GM23248 (cell line): ENCODE results near the gene PDLIM7. TPM values are rescaled to one million over a fixed set of nuclear protein-coding genes. Genes with fewer than 3 reads are reported as not detected.
A peak's percentile ranks its signal among the peaks of the same experiment; 100 is the strongest.

Experiments
- DNase-seq: peaks from one replicate; pipeline ENCODE4 v3.0.0-alpha.2; 2015
- H2AFZ ChIP-seq: fragments of 200-600 bp; sonication (generic); 2 replicates; pipeline ENCODE4 v1.6.1; 2016; ENCODE audit warnings: antibody characterized with exemption
- H3F3A ChIP-seq: fragments of 200-600 bp; sonication (generic); 2 replicates; pipeline ENCODE4 v1.6.1; 2016; ENCODE audit warnings: mild to moderate bottlenecking, antibody characterized with exemption, mixed run types; ENCODE audit not compliant: insufficient read depth
- H3K27ac ChIP-seq: fragments of 200-600 bp; sonication (generic); 2 replicates; pipeline ENCODE4 v1.5.1; 2016; ENCODE audit warnings: mild to moderate bottlenecking
- H3K27me3 ChIP-seq: fragments of 200-600 bp; sonication (generic); replicated peaks from 2 replicates; pipeline ENCODE4 v1.6.1; 2016; ENCODE audit warnings: mild to moderate bottlenecking; ENCODE audit not compliant: insufficient read depth
- H3K36me3 ChIP-seq: fragments of 200-600 bp; sonication (generic); 2 replicates; pipeline ENCODE4 v1.6.1; 2016; ENCODE audit warnings: low read depth, mild to moderate bottlenecking
- H3K4me1 ChIP-seq: fragments of 200-600 bp; sonication (generic); 2 replicates; pipeline ENCODE4 v1.6.1; 2016; ENCODE audit warnings: mild to moderate bottlenecking; ENCODE audit not compliant: insufficient read depth
- H3K4me2 ChIP-seq: fragments of 200-600 bp; sonication (generic); one replicate; pipeline ENCODE4 v1.6.1; 2016; ENCODE audit warnings: mild to moderate bottlenecking; ENCODE audit not compliant: unreplicated experiment
- H3K4me3 ChIP-seq: fragments of 200-600 bp; sonication (generic); 2 replicates; pipeline ENCODE4 v1.5.1; 2016; ENCODE audit warnings: mild to moderate bottlenecking
- H3K79me2 ChIP-seq: fragments of 200-600 bp; sonication (generic); 2 replicates; pipeline ENCODE4 v1.6.1; 2016; ENCODE audit warnings: mild to moderate bottlenecking; ENCODE audit not compliant: insufficient read depth
- H3K9ac ChIP-seq: fragments of 200-600 bp; sonication (generic); 2 replicates; pipeline ENCODE4 v1.6.1; 2016; ENCODE audit warnings: mild to moderate bottlenecking
- H3K9me2 ChIP-seq: fragments of 200-600 bp; sonication (generic); 2 replicates; pipeline ENCODE4 v1.6.1; 2016; ENCODE audit warnings: mixed run types, mild to moderate bottlenecking, moderate library complexity; ENCODE audit not compliant: insufficient read depth
- H3K9me3 ChIP-seq: fragments of 200-600 bp; sonication (generic); one replicate; pipeline ENCODE4 v1.6.1; 2017; ENCODE audit warnings: low read depth
- H4K20me1 ChIP-seq: fragments of 200-600 bp; sonication (generic); 2 replicates; pipeline ENCODE4 v1.6.0; 2016; ENCODE audit not compliant: insufficient read depth
- EZH2 ChIP-seq: fragments of 200-600 bp; sonication (generic); IDR thresholded peaks from 2 replicates; pipeline ENCODE4 v1.6.1; 2018; ENCODE audit warnings: antibody characterized with exemption, mild to moderate bottlenecking; ENCODE audit not compliant: insufficient read depth, poor library complexity, severe bottlenecking
- EZH2phosphoT487 ChIP-seq: fragments of 200-600 bp; sonication (generic); IDR thresholded peaks from 2 replicates; pipeline ENCODE4 v1.6.1; 2018; ENCODE audit warnings: antibody characterized with exemption, moderate library complexity, mild to moderate bottlenecking, low read depth; ENCODE audit not compliant: insufficient read depth
- WGBS, 2 experiments: methylation state at CpG; one replicate each; pipeline ENCODE4 v1.1.6; 2015 to 2017; ENCODE audit warnings: low lambda C conversion rate in 2 of 2, low coverage in 1 of 2; ENCODE audit errors: missing lambda C conversion rate in 2 of 2; 5-methylcytosine and 5-hydroxymethylcytosine counted together
- in situ Hi-C: fragments of 300-500 bp; cut with MboI; formaldehyde crosslinking; loops from 2 replicates; pipeline ENCODE4 v1.15.0; 2020
- polyA plus RNA-seq: library from polyadenylated mRNA; unstranded; fragments of >200 nt; fragmentation: Nextera tagmentation; extraction: Ambion mirVana; gene quantifications from 2 replicates; pipeline ENCODE4 v1.2.1, GENCODE V29; 2016
- total RNA-seq: library from RNA; depleted of rRNA; stranded (reverse); fragments of >200 nt; shearing (Covaris generic); gene quantifications from 2 replicates; pipeline ENCODE4 v1.2.3, GENCODE V29; 2014

Gene PDLIM7
- total and polyA plus RNA-seq, 2 experiments from 2014 or later = 320 to 556 TPM

DNA sequence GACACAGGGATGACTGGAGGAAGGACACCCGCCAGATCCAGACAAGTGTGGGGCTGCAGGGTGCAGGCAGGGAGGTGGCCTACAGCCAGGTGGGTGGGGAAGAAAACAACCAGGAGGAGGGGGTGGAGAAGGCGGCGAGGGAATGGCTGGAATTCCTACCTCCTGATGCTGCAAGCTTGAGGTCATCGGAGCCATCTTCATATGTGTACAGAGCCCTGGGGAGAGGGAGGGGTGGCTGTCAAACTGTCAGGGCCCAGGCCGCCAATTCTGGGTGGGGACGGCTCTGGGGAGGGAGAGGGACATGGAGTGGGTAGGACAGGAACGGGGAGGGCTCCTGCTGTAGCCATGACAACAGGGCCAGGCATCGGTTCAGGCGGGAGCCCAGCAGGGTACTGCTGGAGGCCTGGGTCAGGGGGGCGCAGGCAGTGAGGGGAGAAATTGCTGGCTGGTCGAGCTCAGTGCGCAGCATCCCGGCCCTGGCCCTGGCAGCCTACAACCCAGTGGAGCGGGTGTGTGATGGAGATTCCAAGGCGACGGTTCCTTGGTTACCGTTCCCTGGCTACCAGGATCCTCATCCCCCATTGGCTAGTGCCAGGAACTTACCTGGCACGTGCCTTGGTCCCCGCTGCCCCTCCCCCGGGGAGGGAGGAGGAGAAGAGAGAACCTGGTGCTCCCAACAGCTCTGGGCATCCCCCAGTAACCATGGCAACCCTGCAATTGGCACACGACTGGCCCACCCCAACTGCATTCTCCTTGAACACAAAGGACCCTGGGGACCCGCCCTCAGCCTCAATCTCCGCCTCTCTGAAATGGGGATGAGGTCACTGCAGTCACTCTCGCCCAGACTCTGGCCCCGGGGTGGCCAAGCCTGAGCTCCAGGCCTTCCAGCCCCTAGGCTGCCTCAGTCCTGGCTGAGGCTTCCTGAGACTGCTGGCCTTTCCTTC, 28.4 kb downstream of the PDLIM7 start:
- Histone ChIP-seq H4K20me1 (no peaks in the 10 kb centered on the region; the same call in 1 of the 2 replicates), H3K4me1 (peaks cover 34% of the 10 kb centered on the region), H3K4me2 (peak overlapping the region; percentile 56), H3K9ac (peak overlapping the region; percentile 84), H3K27me3 (no peaks in the 10 kb centered on the region), H3K9me2 (no peaks in the 10 kb centered on the region), H3F3A (peaks cover 21% of the 10 kb centered on the region), H3K79me2 (peaks cover 60% of the 10 kb centered on the region), H3K4me3 (peak overlapping the region; percentile 7; the same call in 1 of the 2 replicates), H3K36me3 (peaks cover 9% of the 10 kb centered on the region; the same call in 1 of the 2 replicates), H2AFZ (no peak overlapping the region), H3K27ac (peak overlapping the region; percentile 93), H3K9me3 (no peaks in the 10 kb centered on the region)
- no peak for TF ChIP-seq EZH2phosphoT487
- no peak for TF ChIP-seq EZH2
- DNase-seq = peak; percentile 78
- WGBS, 2 experiments = 23 to 24% methylated on average over 20 to 24 of the region's 25 CpGs
- in situ Hi-C loops = no loop called here

GRCh38 chr5:177468329-177468684, 29.1 kb downstream of the PDLIM7 start:
- Histone ChIP-seq H3K4me3 (no peak overlapping the region), H3K4me2 (peak overlapping the region; percentile 56), H3F3A (peaks cover 25% of the 10 kb centered on the region), H3K27me3 (no peaks in the 10 kb centered on the region), H3K36me3 (peaks cover 14% of the 10 kb centered on the region), H3K4me1 (peaks cover 34% of the 10 kb centered on the region), H3K27ac (peak overlapping the region; percentile 93; the same call in 1 of the 2 replicates), H2AFZ (no peak overlapping the region), H3K79me2 (peaks cover 66% of the 10 kb centered on the region), H4K20me1 (no peaks in the 10 kb centered on the region; the same call in 1 of the 2 replicates), H3K9ac (no peak overlapping the region), H3K9me3 (no peaks in the 10 kb centered on the region), H3K9me2 (no peaks in the 10 kb centered on the region)
- WGBS, 2 experiments = 78 to 100% methylated on average over 1 to 2 of the region's 2 CpGs
- TF ChIP-seq EZH2phosphoT487 (no peak), EZH2 (no peak)
- DNase-seq = no peak
- in situ Hi-C loops = no loop called here

- Histone ChIP-seq H3K4me1 (peaks cover 34% of the 10 kb centered on the region), H3K9me3 (no peaks in the 10 kb centered on the region), H3K4me2 (no peak overlapping the region), H3K4me3 (no peak overlapping the region), H3K36me3 (peaks cover 15% of the 10 kb centered on the region), H2AFZ (no peak overlapping the region), H3K9me2 (no peaks in the 10 kb centered on the region), H3K27ac (no peak overlapping the region), H3K9ac (no peak overlapping the region), H3K27me3 (no peaks in the 10 kb centered on the region), H3F3A (peaks cover 34% of the 10 kb centered on the region), H3K79me2 (peaks cover 70% of the 10 kb centered on the region), H4K20me1 (no peaks in the 10 kb centered on the region; the same call in 1 of the 2 replicates)
- TF ChIP-seq EZH2 (no peak), EZH2phosphoT487 (no peak)
- 95% methylated on average over 17 to 31 of the region's 31 CpGs for WGBS, 2 experiments
- DNase-seq = no peak
- in situ Hi-C loops = no loop called here
These were observed 30.0 kb downstream of the PDLIM7 start for GRCh38 chr5:177467436-177467835.

DNA sequence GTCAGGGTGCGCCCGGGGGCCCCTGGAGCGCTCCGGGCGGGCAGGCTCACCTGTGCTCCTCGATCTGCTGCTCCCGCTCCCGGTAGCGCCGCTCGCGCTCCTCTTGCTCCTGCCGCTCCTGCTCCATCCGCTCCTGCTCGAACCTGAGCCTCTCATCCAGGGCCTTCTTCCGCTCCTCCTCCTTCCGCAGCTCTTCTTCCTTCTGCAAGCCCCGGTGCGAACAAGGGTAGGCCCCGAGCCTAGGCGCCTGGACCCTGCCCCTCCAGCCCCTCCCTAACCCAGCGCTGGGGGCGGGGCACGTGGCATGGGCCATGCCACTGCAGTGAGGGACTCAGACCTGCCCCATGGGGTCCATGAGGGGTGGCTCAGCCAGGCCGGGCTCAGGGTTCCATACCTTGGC, 30.5 kb downstream of the PDLIM7 start:
- TF ChIP-seq EZH2phosphoT487 = no peak
- TF ChIP-seq EZH2 = no peak

More for the DNA sequence above, 30.5 kb downstream of the PDLIM7 start:
- H3K9me2 ChIP-seq = no peaks in the 10 kb centered on the region
- H3K36me3 ChIP-seq = peaks cover 15% of the 10 kb centered on the region
- H3K4me3 ChIP-seq = no peak overlapping the region
- in situ Hi-C loops = no loop called here
- H3K27me3 ChIP-seq = no peaks in the 10 kb centered on the region
- no peak overlapping the region for H2AFZ ChIP-seq
- H4K20me1 ChIP-seq = no peaks in the 10 kb centered on the region; the same call in 1 of the 2 replicates
- H3K79me2 ChIP-seq = peaks cover 68% of the 10 kb centered on the region
- whole genome bisulfite sequencing, 2 experiments = 95 to 99% methylated on average over 18 to 25 of the region's 25 CpGs
- no peak overlapping the region for H3K27ac ChIP-seq
- DNase-seq = no peak
- no peaks in the 10 kb centered on the region for H3K9me3 ChIP-seq
- H3K4me2 ChIP-seq = no peak overlapping the region
- H3K9ac ChIP-seq = no peak overlapping the region
- peaks cover 31% of the 10 kb centered on the region for H3K4me1 ChIP-seq
- H3F3A ChIP-seq = peaks cover 37% of the 10 kb centered on the region
